ENCODE data around the gene ERO1B.
"Not testable (repeated sequence)": the region's sequence is repeated elsewhere in the genome, so short reads cannot be mapped to it uniquely, and the experiment has no call there.

The ERO1B gene

DNA sequence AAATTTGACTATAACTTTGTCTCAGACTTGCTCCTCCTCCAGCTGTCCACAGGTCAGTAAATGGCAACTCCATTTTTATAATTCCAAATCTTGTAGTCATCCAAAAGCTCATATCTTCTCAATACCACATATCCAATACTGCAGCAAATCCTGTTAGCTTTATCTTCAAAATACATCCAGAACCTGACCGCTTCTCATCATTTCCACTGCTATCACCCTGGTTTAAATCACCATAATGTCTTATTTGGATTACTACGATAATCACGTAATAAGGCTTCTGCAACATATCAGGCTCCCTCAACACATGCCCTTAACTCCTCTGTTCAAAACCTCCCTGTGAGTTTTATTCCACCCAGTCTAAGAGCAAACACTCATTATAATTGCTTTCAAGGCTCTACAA is 34.5 kb downstream of the ERO1B start:
- no peak for DNase-seq

DNA sequence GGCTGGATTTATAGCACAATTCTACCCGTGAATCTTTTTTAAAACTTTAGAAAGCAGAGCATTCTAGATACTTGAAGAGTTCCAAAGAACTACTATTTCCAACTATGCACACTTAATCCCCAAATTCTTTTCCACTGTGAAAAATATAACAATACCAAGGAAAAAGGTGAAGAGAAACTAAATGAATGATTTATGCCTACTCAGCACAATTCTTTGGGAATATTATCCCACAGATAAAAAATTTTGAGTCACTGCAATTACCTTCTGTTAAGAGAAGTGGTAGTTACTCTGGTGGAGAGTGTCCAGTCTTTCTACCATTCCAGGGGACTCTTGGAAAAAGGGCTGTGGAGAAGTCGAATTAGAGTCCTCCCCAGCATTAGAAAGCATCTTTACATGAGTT is 39.2 kb downstream of the ERO1B start:
- no peak for DNase-seq

DNA sequence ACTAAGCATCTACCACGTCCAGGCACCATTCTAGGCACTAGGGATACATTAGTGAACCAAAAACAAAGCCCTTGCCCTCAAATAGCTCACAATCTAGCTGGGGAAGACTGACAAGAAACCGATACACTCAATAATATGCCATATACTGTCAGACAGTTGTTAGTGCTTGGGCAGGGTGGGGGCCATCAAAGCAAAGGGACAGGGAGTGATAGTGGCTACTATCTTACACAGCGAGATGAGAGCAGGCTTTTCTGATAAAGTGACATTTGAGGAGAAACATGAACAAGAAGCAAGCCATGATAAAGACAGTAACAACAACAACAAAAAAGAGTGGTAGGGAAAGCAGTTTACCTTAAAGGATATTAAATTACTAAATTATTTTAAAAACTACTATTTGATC is 41.1 kb downstream of the ERO1B start:
- no peak for DNase-seq

DNA sequence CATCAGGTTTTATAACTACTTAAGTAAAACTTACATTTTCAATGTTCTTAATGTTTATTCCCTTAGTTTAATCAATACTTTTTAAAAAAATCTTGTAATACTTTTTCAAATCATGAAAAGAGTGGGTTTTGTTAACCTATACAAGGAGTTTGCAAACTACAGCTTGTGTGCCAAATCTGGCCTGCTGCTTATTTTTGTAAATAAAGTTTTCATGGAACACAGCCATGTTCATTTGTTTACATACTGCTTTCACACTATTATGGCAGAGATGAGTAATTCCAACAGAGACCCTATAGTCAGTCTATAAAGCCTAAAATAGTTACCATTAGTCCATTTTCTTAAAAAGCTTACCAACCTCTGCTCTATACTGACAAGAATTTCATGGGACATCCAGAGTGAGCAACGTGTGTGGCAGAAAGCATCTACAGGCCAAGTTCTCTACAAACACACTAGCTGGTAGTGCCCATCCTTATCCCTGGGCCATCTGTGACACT is 42.6 kb downstream of the ERO1B start:
- DNase-seq = no peak

DNA sequence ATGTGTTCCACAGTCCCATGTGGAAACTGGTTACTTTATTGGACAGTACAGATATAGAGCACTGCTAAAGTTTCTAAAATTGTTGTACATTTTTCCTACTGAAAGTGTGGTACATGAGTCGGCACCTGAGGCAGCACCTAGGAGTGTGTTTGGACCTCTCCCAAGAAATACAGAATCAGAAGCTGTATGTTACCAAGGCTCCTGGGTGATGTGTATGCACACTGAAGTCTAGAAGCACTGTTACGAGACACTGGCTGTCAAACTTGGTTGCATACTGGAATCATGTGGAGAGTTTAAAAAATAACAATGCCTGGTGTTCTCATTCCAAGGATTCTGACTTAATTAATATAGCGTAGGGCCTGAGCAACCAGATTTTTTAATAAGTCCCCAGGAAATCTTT is 46.6 kb downstream of the ERO1B start:
- DNase-seq = no peak

DNA sequence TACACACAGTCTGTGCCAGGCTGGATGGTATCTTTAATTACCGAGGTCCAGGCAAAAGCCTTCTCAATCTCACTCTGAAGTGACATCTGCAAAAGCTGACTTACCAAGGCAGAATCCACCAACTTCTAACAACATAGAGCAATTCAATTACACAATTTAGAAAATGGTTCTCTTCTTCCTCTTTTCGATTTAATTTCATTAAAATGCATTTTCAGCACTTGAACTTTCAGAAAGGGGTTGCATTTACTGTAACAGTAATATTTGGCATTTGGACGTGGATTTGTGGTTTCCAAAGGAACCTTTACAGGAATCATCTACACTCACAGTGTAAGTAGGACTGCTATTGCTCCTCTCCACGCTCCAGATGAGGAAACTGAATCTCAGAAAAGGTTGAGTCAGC is 53.3 kb downstream of the ERO1B start:
- DNase-seq = no peak

DNA sequence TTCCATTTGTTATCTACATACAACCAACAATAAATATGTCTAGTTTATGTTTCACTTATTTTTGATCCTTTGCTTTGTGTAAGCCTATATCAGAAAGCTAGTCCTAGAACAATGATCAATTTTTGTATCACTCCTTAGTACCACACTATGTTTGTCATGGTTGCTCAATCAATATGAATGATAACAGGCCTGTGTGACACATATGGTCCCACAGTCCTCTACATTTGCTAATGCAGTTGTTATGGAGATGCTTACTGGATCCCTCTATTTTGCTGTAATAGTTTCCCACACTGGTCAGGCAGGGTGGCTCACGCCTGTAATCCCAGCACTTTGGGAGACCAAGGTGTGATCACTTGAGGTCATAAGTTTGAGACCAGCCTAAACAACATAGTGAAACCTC is 59.1 kb downstream of the ERO1B start:
- DNase-seq = no peak

DNA sequence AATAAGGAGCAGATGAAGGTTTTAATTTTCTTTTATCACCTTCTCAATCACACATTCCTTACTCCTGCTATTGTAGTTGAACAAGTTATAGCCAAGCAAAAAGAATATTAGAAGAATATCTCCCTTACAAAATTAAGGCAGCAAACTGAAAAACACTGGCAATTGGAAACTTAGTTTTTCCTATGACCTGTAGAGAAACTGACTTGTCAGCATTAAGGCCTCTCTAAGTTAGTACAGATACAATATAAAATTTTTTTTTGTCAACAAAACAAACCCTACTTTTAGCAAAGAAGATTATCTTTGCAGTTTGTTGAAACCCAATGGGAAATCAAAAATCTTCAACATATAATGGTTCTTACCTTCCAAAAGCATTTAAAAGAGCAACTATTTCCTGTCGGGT is 61.3 kb downstream of the ERO1B start:
- DNase-seq = no peak

GRCh38 chr1:236214761-236215160 is 67.0 kb downstream of the ERO1B start:
- DNase-seq = no peak

DNA sequence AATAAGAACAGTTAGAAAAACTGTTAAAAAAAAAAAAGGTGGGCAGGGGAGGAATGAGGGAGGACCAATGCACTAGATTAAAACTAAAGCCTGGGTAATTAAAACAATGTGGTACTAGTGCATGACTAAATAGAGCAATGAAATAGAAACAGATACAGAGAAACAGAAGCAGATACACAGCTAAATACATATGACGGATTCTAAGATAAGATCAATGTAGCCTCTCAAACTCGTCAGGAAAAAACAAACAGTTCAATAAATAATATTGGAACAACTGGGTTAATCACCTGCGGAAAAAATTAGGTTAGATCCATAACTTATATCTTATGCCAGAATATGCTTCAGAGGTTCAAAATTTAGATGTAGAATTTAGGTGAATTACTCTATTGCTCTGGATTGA is 68.2 kb downstream of the ERO1B start:
- DNase-seq = no peak

DNA sequence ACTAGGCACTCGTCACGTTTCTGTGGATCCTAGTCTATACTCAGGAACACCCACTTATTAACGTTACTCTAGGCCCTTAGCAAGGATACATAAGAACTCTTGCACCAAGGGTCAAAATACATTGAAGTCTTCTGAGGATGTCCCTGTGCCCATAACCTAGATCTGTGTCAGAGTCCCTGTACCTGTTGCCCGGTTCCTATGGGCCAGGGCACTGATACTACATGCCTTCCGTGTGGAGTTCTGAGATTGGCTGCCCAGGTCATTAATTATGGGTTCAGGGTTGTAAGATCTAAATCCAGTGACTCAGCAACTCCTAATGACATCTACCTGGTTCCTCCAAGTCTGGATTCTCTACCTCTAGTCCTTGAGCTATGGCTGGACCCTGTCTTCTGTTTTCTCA is 69.9 kb downstream of the ERO1B start:
- DNase-seq = no peak

- DNase-seq = no peak
These were observed 72.0 kb downstream of the ERO1B start for GRCh38 chr1:236209713-236210112.

DNA sequence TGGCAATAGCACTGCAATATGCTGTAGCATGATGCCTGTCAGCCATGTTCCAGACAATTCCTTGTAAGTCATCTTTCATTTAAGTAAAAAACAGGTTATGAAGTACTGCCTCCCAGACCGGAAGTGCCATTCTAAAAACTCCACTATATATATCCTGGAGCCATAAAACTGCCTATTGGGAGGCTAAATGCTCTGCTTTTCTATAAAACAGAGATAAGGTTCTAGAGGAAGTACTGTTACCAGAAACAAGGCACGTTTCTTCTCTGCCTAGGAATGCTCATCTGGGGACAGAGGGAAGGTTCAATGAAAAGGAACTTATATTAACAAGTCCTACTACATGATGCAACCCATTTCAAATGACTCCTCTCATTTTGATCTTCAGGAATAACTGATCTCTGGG is 72.6 kb downstream of the ERO1B start:
- DNase-seq = no peak

GRCh38 chr1:236207569-236207968 is 74.2 kb downstream of the ERO1B start:
- no peak for DNase-seq

DNA sequence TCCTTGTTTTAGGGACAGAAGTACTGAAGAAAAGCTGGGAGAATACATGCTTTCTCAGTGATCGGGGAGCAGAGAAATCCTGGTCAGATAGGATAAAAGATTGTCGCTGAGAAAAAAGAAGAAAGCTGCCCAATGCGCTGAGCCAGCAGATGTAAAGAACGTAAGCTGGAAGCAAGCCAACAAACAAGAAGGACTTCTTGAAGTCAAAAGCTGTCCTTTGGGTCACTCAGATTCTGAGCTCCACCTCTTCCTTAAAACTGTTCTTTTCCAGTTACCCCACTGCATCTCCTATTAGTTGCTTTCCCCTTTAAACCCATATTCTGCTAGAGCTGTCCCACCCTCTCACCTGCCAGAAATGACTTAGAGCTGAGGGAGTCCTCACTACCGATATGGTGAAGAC is 74.6 kb downstream of the ERO1B start:
- no peak for DNase-seq

DNA sequence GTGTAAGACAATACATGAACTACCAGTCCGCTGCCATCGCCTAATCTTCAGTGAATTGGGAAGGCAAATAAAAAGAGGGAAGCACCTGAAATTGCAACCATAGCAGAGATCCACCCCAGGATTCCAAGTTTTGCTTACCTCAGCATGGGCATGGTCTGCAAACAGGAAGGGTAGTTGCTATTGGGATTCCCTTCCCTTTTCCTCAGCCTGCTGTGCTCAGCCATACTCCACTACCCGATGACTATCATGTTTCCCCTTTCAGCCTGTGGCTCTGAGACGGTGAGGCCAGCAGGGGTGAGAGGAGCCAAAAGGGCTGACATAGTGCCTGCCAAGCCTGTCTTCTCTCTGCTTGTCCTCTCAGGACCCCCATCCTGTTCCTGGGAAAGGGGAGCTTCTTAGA is 75.2 kb downstream of the ERO1B start:
- DNase-seq = no peak

- no peak for DNase-seq
These were observed 77.1 kb downstream of the ERO1B start for GRCh38 chr1:236204656-236205055.

DNA sequence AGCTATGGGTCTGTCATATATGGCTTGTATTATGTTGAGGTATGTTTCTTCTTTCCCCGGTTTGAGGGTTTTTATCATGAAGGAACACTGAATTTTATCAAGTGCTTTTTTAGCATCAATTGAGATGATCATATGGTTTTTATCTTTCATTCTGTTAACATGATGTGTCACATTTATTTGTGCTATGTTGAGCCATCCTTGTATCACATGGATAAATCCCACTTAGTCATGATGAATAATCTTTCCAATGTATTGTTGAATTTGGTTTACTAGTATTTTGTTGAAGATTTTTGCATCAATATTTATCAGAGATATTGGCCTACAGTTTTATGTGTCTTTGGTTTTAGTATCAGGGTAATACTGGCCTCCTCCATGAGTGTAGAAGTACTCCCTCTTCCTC is 77.7 kb downstream of the ERO1B start:
- no peak for DNase-seq

- DNase-seq = no peak
These were observed 80.0 kb downstream of the ERO1B start for GRCh38 chr1:236201786-236202185.

GRCh38 chr1:236200925-236201324 is 80.8 kb downstream of the ERO1B start:
- DNase-seq = no peak

DNA sequence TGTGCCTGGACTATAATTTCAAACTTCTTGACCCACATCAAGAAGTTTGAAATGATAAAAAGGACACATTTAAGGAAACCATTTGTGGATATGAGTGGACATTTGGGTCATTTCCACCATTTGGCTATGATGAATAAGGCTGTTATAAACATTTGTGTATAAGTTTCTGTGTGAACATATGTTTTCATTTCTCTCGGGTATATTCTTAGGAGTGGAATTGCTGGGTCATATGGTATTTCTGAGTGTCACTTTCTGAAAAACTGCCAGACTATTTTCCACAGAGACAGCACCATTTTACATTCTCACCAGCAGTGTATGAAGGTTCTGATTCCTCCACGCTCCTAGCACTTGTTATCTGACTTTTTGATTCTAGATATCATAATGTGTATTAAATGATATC is 88.6 kb downstream of the ERO1B start:
- DNase-seq = no peak

DNA sequence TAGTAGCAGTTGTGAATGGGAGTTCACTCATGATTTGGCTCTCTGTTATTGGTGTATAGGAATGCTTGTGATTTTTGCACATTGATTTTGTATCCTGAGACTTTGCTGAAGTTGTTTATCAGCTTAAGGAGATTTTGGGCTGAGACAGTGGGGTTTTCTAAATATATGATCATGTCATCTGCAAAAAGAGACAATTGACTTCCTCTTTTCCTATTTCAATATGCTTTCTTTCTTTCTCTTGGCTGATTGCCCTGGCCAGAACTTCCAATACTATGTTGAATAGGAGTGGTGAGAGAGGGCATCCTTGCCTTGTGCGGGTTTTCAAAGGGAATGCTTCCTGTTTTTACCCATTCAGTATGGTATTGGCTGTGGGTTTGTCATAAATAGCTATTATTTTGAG is 93.7 kb downstream of the ERO1B start:
- not testable (repeated sequence) for DNase-seq

DNA sequence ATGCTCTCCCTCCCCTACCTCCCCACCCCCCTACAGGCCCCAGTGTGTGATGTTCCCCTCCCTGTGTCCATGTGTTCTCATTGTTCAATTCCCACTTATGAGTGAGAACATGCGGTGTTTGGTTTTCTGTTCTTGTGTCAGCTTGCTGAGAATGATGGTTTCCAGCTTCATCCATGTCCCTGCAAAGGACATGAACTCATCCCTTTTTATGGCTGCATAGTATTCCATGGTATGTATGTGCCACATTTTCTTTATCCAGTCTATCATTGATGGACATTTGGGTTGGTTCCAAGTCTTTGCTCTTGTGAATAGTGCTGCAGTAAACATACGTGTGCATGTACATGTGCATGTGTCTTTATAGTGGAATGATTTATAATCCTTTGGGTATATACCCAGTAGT is 95.3 kb downstream of the ERO1B start:
- DNase-seq = not testable (repeated sequence)

DNA sequence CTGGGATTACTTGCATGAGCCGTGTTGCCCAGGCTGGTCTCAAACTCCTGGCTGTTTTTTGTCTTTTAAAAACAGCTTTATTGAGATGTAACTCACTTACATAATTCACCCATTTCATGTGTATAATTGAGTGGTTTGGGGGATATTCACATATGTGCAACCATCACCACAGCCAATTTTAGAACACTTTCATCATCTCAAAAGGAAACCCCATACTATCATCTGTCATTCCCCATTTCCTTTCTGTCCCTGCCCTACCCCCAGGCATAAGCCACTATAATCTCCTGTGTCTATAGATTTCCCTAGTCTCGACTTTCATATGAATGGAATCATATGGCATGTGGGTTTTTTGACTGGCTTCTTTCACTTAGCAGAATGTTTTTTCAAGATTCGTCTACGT is 96.1 kb downstream of the ERO1B start:
- no peak for DNase-seq

DNA sequence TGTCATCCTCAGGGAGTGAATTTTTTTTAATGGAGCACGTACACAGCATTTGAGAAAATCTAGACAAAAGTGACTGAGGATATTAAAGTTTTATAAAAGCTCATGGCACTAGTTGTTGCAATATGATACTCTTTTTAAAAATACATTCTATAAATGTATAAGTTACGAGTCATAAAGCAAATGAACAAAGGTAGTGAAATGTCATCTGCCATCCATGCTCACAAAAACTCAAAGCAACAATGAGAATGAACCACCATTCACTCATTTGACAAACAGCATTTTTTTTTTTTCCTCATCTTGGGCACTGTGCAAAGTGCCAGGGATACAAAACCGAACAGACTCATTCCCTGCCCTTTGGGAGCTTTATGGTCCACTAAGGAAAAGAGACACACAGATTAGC is 100.7 kb downstream of the ERO1B start:
- DNase-seq = no peak

DNA sequence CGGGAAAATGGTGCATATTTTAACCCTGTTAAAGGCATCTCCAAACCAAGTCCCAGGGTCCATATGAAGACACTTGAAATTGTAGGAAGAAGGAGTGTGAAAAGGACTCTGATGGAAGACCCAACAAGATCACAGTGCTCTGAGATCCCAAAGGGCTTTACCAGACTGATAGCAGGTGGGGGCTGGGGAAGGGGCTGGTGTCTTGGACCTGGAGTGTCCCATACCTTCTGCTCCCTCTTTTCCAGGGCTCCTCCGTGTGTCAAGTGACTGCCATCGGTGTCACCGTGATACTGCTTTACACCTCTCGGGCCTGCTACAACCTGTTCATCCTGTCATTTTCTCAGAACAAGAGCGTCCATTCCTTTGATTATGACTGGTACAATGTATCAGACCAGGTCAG is 102.1 kb downstream of the ERO1B start:
- DNase-seq = no peak

Data from activated T-cell treated with anti-CD3 and anti-CD28 coated beads for 4 hours (primary cell).